PC-3 (cell line): ENCODE data around the gene HPSE2.

Experiments
- EZH2 ChIP-seq: fragments of 300-600 bp; sonication (generic); IDR thresholded peaks from one replicate; pipeline ENCODE4 v1.6.1; 2017; ENCODE audit warnings: antibody characterized with exemption, mild to moderate bottlenecking, low read length; ENCODE audit not compliant: unreplicated experiment
- EZH2phosphoT487 ChIP-seq: fragments of 300-600 bp; sonication (generic); IDR thresholded peaks from 2 replicates; pipeline ENCODE4 v1.6.1; 2018; ENCODE audit warnings: mild to moderate bottlenecking, antibody characterized with exemption, low read length, borderline replicate concordance
- TF ChIP-seq, protein P1 (sequence below): fragments of 300-600 bp; sonication (generic); conservative IDR thresholded peaks from 2 replicates; pipeline ENCODE4 v1.5.1; 2017; ENCODE audit warnings: antibody characterized with exemption, low read depth, mild to moderate bottlenecking, low read length

DNA sequence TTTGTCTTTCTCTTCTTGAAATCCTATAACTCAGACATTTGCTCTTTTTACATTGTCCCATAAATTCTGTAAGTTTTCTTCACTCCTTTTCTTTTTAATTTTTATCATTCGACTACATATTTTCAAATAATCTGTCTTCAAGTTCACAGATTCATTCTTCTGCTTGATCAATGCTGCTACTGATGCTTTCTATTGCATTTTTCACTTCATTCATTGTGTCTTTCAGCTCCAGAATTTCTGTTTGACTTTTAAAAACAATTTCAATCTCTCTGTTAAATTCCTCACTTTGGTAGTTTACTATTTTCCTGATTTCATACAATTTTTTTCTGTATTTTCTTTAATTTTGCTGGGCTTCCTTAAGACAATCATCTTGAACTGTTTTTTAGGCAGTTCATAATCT, 230.4 kb downstream of the HPSE2 start:
- TF ChIP-seq, protein P1, sequence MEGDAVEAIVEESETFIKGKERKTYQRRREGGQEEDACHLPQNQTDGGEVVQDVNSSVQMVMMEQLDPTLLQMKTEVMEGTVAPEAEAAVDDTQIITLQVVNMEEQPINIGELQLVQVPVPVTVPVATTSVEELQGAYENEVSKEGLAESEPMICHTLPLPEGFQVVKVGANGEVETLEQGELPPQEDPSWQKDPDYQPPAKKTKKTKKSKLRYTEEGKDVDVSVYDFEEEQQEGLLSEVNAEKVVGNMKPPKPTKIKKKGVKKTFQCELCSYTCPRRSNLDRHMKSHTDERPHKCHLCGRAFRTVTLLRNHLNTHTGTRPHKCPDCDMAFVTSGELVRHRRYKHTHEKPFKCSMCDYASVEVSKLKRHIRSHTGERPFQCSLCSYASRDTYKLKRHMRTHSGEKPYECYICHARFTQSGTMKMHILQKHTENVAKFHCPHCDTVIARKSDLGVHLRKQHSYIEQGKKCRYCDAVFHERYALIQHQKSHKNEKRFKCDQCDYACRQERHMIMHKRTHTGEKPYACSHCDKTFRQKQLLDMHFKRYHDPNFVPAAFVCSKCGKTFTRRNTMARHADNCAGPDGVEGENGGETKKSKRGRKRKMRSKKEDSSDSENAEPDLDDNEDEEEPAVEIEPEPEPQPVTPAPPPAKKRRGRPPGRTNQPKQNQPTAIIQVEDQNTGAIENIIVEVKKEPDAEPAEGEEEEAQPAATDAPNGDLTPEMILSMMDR: no peak
- TF ChIP-seq EZH2 (no peak), EZH2phosphoT487 (no peak)
